Calu3 (cell line): ENCODE results near the gene BPIFB6. TPM values are rescaled to one million over a fixed set of nuclear protein-coding genes. Genes with fewer than 3 reads are reported as not detected.

Experiments used
- BruUV-seq: library from RNA; stranded (reverse); fragments of 400-500 nt; replicated peaks from 2 replicates; lab custom pipeline; 2021; lab: Mats Ljungman, UMichigan
- CTCF ChIA-PET: fragments of 300-600 bp; sonication (Branson Sonifier 250); formaldehyde crosslinking; loops from one replicate; lab custom pipeline; 2022; ENCODE audit warnings: antibody characterized with exemption; lab: Charles Lee
- DNase-seq: peaks from one replicate; pipeline ENCODE4 v3.0.0; 2022
- H3K27ac Mint-ChIP-seq: one replicate; pipeline ENCODE4 v1.8.0; 2022; ENCODE audit warnings: mixed read lengths; ENCODE audit not compliant: unreplicated experiment
- H3K27me3 Mint-ChIP-seq: one replicate; pipeline ENCODE4 v1.8.0; 2022; ENCODE audit warnings: mixed read lengths; ENCODE audit not compliant: unreplicated experiment
- H3K36me3 Mint-ChIP-seq: one replicate; pipeline ENCODE4 v1.8.0; 2022; ENCODE audit warnings: mild to moderate bottlenecking, moderate library complexity, mixed read lengths; ENCODE audit not compliant: insufficient read depth, unreplicated experiment
- H3K4me1 Mint-ChIP-seq: one replicate; pipeline ENCODE4 v1.8.0; 2022; ENCODE audit warnings: mild to moderate bottlenecking, low read depth, mixed read lengths; ENCODE audit not compliant: unreplicated experiment
- H3K4me3 Mint-ChIP-seq: one replicate; pipeline ENCODE4 v1.8.0; 2022; ENCODE audit warnings: mild to moderate bottlenecking, low read depth, moderate library complexity, mixed read lengths; ENCODE audit not compliant: unreplicated experiment
- H3K9me3 Mint-ChIP-seq: one replicate; pipeline ENCODE4 v1.8.0; 2022; ENCODE audit warnings: low read depth, mixed read lengths; ENCODE audit not compliant: unreplicated experiment
- intact Hi-C: fragments of 100-400 bp; cut with micrococcal nuclease; formaldehyde crosslinking; loops from one replicate; pipeline ENCODE4 v1.10.0; 2022; ENCODE audit not compliant: unreplicated experiment
- total RNA-seq: library from RNA; stranded (reverse); gene quantifications from 2 replicates; pipeline ENCODE4 v1.2.3, GENCODE V29; 2022
- TF ChIP-seq, protein P1 (sequence below): fragments of 200-600 bp; IDR thresholded peaks from one replicate; pipeline ENCODE4 v1.8.0; 2022; ENCODE audit warnings: antibody characterized with exemption; ENCODE audit not compliant: unreplicated experiment

BPIFB6 gene
- total RNA-seq, 1 experiment from 2014 or later, result not detected

GRCh38 chr20:33030569-33030968 is 879 bp upstream of the BPIFB6 start:
- CTCF ChIA-PET, result interaction anchor here (0.6 kb wide), 1 partner anchor 1446 kb away, joined by 3 read pairs; no protein-coding TSS in a partner anchor
- Mint-ChIP-seq H3K27me3 (no peaks in the 10 kb centered on the region), H3K27ac (no peak overlapping the region), H3K4me1 (no peaks in the 10 kb centered on the region), H3K4me3 (no peak overlapping the region), H3K36me3 (no peaks in the 10 kb centered on the region), H3K9me3 (no peaks in the 10 kb centered on the region)
- no TSS peak for BruUV-seq
- TF ChIP-seq, protein P1, sequence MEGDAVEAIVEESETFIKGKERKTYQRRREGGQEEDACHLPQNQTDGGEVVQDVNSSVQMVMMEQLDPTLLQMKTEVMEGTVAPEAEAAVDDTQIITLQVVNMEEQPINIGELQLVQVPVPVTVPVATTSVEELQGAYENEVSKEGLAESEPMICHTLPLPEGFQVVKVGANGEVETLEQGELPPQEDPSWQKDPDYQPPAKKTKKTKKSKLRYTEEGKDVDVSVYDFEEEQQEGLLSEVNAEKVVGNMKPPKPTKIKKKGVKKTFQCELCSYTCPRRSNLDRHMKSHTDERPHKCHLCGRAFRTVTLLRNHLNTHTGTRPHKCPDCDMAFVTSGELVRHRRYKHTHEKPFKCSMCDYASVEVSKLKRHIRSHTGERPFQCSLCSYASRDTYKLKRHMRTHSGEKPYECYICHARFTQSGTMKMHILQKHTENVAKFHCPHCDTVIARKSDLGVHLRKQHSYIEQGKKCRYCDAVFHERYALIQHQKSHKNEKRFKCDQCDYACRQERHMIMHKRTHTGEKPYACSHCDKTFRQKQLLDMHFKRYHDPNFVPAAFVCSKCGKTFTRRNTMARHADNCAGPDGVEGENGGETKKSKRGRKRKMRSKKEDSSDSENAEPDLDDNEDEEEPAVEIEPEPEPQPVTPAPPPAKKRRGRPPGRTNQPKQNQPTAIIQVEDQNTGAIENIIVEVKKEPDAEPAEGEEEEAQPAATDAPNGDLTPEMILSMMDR, result no peak
- no peak for DNase-seq
- intact Hi-C loops, result no loop called here

- H3K9me3 Mint-ChIP-seq, result no peaks in the 10 kb centered on the region
- H3K27me3 Mint-ChIP-seq, result peaks cover 4% of the 10 kb centered on the region
- no peaks in the 10 kb centered on the region for H3K36me3 Mint-ChIP-seq
- CTCF ChIA-PET, result no interaction called here
- no TSS peak for BruUV-seq
- TF ChIP-seq, protein P1, result no peak
- H3K4me3 Mint-ChIP-seq, result no peak overlapping the region
- no peaks in the 10 kb centered on the region for H3K4me1 Mint-ChIP-seq
- no peak for DNase-seq
- no peak overlapping the region for H3K27ac Mint-ChIP-seq
- intact Hi-C loops, result no loop called here
Measured at GRCh38 chr20:33032555-33032954, 1.1 kb downstream of the BPIFB6 start.

DNA sequence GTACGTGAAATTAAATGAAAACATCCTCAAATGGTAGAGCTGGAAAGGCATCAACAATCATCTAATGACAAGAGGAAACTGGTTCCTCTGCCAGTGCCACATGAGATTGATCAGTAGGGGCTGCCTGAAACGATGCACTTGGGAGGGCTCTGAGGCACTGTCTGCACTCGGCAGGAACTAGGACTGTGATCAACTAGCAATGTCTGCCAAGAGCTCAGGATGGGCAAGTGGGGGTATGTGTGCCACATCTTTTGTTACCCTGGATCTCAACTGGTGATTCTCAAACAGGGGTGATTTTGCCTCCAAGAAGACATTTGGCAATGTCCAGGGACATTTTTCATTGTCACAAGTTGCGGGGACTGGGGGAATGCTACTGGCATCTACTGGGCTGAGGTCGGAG is 1.9 kb downstream of the BPIFB6 start:
- Mint-ChIP-seq H3K4me3 (no peak overlapping the region), H3K9me3 (no peaks in the 10 kb centered on the region), H3K27me3 (peaks cover 13% of the 10 kb centered on the region), H3K27ac (no peak overlapping the region), H3K4me1 (no peaks in the 10 kb centered on the region), H3K36me3 (no peaks in the 10 kb centered on the region)
- no TSS peak for BruUV-seq
- CTCF ChIA-PET, result no interaction called here
- TF ChIP-seq, protein P1, result no peak
- intact Hi-C loops, result no loop called here
- no peak for DNase-seq

DNA sequence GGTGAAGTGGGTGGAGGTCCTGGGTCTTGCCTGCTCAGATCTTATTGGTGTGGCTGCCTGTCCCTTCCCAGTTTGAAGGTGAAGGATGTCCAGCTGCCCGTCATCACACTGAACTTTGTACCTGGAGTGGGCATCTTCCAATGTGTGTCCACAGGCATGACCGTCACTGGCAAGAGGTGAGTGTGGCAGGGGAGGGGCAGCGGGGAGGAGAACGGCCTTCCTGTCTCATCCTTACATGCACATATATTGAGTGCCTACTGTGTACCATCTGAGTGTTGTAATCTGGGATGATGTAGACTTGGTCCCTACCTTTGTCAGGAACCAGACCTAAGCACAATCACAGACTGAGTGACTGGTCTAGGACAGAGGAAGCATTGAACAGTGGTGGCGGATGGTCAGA is 2.7 kb downstream of the BPIFB6 start:
- DNase-seq, result no peak
- no peak overlapping the region for H3K4me3 Mint-ChIP-seq
- CTCF ChIA-PET, result no interaction called here
- no peaks in the 10 kb centered on the region for H3K36me3 Mint-ChIP-seq
- TF ChIP-seq, protein P1, result no peak
- BruUV-seq, result no TSS peak
- H3K4me1 Mint-ChIP-seq, result no peaks in the 10 kb centered on the region
- intact Hi-C loops, result no loop called here
- no peak overlapping the region for H3K27ac Mint-ChIP-seq
- no peaks in the 10 kb centered on the region for H3K9me3 Mint-ChIP-seq
- peaks cover 20% of the 10 kb centered on the region for H3K27me3 Mint-ChIP-seq
